LoVo (cell line): ENCODE results near the gene TGFB1I1.
"Not testable (repeated sequence)": the region's sequence is repeated elsewhere in the genome, so short reads cannot be mapped to it uniquely, and the experiment has no call there.

Experiments used
- DNase-seq: peaks from one replicate; pipeline ENCODE4 v3.0.0-alpha.2; 2016; ENCODE audit warnings: low spot score

The TGFB1I1 gene

DNA sequence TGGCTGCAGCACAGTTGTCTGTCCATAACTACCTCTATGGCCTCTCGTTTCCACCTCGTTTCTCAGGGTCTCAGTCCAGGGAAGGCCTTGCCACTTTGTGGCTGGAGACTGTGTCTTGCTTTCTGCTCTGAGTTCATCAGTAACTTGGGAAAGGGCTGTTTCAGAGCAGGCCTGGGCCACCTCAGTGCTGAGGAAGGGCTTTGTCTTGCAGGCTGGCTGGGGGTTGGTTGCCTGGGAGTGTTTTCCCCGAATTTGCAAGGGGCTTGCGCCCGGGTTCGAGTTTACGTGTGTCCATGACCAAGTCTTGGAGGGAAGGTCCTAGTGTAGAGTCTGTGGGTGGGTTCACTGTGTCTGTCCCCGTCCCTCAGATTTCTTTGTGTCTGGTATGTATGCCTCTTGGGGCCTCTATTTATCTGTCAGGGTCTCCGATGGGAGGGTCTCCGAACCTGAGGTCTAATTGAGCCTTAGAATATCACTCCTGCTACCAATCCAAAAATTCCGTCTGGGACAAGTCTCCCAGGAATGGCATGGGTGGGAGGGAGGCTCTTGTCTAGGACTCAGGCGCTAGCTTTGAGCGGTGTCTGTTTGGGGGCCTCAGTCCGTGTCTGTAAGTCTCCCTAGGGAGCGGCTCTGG is 594 bp upstream of the TGFB1I1 start:
- DNase-seq, result no peak

DNA sequence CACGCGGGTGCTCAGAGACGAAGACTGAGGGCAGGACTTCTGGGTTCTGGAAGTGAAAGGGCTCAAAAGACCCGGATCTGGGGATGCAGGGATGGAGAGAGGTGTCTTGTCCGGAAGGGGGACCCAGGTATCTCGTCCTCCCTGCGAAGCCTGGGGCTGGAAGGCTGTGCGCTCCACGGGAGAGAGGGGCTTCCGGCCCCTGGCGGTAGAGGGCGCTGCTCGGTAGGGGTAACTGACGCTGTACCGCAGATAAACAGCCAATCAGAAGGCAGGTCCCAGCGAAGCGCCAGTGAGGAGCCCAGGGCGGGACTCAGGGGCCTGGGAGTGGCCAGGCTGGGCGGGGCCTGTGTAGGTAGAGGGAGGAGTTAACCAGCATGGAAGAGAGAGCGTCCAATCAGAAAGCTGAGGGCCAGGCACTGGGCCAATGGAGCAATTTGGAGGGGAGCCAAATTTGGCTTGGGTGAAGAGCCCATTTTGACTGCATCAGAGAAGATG is 804 bp downstream of the TGFB1I1 start:
- peak; percentile 49 for DNase-seq

DNA sequence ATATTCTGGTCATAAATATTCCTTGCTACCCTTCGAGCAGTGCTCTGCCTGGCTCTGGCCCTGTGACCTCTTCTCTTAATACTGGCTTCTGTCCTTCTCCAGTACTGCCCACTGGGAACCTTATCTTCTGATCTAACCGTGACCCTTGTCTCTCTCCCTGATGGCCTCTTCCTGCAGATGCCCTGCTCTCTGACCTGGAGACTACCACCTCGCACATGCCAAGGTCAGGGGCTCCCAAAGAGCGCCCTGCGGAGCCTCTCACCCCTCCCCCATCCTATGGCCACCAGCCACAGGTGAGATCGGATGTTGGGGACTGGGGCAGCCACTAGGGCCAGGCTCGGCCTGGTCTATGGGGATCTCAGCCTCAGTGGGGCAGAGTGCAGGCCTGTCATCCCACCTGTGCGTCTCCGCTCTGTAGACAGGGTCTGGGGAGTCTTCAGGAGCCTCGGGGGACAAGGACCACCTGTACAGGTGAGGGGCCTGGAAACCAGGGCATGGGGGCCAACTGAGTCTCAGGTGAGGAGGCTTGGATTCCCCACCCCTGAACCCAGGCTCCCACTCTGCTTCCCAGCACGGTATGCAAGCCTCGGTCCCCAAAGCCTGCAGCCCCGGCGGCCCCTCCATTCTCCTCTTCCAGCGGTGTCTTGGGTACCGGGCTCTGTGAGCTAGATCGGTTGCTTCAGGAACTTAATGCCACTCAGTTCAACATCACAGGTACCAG is 1.5 kb downstream of the TGFB1I1 start:
- DNase-seq, result no peak

DNA sequence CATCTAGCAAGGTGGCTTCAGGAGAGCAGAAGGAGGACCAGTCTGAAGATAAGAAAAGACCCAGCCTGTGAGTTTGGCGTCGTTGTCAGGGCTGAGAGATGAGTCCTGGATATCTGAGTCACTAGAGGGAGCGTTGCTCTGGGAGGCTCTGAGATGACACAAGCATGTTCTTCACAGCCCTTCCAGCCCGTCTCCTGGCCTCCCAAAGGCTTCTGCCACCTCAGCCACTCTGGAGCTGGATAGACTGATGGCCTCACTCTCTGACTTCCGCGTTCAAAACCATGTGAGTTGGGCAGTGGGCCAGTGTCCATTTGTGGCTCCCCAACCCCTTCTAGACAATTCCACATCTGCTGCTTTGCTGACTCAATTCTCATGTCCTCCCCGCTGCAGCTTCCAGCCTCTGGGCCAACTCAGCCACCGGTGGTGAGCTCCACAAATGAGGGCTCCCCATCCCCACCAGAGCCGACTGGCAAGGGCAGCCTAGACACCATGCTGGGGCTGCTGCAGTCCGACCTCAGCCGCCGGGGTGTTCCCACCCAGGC is 2.3 kb downstream of the TGFB1I1 start:
- no peak for DNase-seq

DNA sequence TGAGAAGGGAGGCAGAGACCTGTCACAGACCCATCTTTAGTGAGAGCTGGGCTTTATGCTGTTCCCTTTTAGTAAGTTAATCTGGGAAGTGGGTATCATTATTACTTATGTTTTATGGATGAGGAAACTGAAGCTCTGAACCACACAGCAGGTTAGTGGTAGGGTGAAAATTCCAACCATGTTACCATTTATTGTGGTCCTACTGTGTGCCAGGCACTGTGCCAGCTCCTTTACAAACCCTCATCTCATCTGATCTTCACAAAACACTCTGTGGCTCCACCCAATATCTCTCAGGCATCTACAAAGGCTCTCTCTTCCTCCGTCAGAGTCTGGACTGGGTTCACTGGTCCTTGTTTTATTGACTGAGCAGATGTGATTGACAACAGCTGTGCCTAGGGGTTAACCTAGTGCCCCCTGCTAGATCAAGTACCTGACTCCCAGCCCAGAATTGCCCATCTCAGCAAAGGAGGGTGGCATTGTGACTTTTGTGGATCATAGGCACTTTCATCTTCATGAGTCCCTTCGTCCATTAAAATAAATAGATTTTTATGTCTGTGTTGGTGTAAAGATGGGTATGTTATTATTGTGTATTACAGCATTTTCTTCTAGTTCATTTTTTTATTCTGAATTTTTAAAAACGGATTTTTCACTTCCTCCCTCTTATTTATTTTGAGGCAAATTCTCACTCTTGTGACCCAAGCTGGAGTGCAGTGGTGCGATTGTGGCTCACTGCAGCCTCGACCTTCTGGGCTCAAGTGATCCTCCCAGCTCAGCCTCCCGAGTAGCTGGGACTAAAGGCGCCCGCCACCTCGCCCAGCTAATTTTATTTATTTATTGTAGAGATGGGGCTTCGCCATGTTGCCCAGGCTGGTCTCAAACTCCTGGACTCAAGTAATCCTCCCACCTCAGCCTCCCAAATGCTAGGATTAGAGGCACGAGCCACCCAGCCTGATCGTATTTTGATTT is 3.1 kb downstream of the TGFB1I1 start:
- DNase-seq, result no peak

DNA sequence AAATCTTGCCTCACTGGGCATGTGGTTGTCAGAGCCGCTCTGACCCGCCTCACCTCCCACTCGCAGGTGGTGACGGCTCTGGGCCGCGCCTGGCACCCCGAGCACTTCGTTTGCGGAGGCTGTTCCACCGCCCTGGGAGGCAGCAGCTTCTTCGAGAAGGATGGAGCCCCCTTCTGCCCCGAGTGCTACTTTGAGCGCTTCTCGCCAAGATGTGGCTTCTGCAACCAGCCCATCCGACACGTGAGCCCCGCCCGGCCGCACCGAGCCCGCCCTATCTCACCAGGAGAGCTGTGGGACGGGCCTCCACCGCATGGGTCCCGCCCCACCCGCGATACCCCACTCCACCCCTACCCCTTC is 4.0 kb downstream of the TGFB1I1 start:
- no peak for DNase-seq

DNA sequence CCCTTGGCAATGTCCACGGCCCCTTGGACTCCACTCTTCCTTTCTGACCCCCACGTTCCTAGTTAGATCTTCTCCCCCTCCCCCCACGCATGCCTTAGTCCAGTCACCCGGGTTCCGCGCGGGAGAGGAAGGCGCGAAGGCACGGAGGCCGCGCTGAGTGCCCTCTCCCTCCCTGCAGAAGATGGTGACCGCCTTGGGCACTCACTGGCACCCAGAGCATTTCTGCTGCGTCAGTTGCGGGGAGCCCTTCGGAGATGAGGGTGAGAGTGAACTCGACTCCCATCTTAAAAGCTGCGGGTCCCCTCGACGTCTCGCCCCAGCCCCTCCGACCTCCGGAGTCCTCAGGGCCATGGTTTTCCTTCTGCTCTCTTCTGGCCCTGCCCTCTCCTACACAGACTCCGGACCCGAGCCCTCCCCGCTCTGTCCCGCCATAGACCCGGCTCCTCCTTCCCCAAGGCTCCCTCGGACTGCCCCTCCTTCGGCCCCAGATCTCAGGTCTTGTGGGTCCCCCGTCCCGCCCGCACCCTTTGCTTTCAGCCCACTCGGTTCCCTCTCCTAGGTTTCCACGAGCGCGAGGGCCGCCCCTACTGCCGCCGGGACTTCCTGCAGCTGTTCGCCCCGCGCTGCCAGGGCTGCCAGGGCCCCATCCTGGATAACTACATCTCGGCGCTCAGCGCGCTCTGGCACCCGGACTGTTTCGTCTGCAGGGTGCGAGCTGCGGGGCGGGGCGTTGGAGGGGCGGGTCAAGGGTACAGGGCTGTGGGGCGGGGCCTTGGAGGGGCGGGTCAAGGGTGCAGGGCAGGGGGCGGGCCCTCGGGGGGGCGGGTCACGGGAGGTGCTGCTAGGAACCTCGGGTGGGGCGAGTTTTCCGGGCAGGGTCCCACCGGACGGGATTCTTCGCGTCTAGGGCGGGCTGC is 4.6 kb downstream of the TGFB1I1 start:
- DNase-seq, result peak; percentile 56

DNA sequence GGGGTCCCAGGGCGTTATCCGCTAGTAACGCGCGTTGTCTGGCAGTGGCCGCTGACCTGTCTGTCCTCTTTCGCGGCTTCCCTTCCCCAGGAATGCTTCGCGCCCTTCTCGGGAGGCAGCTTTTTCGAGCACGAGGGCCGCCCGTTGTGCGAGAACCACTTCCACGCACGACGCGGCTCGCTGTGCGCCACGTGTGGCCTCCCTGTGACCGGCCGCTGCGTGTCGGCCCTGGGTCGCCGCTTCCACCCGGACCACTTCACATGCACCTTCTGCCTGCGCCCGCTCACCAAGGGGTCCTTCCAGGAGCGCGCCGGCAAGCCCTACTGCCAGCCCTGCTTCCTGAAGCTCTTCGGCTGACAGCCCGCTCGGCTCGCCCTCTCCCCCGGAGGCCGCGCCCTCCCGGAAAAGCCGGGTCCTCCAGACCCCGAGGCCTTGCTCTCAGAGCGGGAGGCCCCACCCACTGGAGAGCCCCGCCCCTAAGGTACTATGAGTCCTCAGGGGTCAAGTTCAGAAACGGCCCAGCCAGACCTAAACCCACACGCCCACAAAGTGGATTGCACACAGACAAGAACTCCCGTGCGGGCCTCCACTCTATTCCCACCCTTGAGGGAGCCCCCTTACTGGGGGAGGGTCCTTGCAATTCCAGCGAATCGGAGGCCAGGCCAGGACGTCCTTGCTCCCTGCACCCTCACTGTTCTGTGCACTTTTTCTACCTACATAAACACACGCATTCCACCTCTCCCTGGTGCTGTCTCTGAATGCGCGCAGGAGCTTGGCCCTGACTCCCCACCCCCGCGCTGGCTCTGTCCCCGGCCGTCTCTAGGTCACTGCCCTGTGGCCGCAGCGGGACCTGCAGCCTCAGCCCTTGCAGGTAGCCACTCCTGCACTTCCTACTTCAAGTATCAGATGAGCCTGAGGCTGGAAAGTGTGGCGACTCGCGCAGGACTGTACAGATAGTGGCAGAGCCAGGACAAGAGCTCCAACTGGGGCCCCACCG is 5.6 kb downstream of the TGFB1I1 start:
- peak; percentile 42 for DNase-seq

DNA sequence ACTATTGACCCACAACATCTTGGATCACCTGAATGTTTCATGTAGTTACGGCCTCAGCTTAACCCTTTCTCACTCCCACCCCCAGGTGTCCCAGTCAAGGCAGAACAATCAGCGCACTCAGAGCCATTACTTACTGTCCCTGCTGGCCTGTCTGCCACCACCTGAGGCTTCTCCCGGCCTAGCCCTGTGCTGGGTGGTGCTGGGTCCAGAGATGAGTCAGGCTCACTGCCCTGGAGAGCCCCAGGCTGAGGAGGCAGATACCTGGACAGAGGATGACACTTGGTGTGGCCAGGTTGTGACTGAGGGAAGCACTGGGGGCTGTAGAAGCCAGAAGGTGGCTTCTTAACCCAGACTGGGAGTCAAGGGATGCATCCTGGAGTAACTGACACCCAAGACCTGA is 7.0 kb downstream of the TGFB1I1 start:
- DNase-seq, result no peak

DNA sequence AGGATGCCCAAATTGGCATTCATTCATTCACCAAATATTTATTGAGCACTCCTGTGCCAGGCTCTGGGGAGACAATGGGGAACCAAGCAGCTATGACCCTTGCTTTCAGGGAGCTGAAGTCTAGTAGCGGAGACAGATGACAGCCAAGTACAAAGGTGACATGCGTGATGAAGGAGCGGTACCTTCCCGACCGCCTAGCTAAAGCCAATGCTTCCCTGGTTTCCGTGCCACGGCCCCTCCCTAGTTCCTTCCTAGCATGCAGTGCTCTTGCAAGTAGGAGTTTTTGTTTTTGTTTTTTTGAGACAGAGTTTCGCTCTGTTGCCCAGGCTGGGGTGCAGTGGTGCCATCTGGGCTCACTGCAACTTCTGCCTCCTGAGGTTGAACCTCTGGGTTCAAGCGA is 7.8 kb downstream of the TGFB1I1 start:
- DNase-seq, result no peak

DNA sequence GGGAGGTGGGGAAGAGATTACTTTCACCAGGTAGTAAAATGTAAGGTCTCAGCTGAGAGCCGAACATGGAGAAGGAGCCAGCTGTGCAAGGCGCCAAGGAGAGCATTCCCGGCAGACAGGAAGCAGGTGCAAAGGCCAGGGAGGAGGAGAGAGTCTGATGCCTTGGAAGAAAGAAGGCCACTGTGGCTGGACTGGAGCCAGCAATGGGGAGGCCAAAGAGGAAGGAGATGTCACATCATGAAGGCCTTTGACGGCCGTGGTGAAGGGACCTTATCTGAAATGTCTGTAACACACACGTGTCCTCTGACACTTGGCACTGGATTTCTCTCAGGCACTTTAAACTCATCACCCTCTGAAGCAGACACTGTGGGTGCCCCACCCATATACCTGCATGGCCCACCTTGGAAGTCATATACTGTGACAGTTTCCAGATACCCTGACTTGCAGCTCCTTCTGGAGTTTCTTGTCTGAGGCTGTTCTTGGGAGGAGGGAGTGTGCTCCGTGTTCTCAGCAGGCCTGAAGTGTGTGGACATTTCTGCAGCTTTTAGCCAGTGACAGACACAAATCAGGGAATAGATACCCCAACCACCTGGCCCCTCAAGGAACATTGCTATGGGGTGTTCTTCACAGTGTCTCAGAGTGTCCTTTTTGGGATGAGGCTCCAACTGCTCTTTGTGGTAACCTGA is 9.0 kb downstream of the TGFB1I1 start:
- no peak for DNase-seq

DNA sequence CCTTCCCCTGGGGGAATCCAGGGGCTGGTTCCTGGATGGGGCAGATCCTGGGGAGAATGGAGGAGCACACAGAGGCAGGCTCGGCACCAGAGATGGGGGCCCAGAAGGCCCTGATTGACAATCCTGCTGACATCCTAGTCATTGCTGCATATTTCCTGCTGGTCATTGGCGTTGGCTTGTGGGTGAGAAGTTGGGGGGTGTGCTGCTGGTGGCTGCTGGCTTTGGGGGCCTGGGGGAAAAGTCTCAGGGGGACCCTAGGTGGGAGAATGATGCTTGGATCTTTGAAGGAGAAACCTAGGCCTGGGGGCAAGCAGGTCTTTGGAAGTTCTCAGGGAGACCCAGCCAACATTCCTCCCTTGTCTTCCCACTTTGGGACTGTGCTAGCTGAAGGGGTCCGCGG is 11.1 kb downstream of the TGFB1I1 start, which contains the start of gene SLC5A2:
Gene SLC5A2 (plus strand): TSS at position 43 of the 400 bp plus-strand sequence. CDS start 14 bp downstream, at position 57.
- DNase-seq, result no peak

DNA sequence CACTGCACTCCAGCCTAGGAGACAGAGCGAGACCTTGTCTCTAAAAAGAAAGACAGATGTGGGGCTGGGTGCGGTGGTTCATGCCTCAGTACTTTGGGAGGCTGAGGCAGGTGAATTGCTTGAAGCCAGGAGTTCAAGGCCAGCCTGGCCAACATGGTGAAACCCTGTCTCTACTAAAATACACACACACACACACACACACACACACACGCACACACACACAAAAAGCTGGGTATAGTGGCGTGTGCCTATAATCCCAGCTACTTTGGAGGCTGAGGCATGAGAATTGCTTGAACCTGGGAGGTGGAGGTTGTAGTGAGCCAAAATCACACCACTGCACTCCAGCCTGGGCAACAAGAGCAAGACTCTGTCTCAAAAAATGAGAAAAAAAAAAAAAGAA is 12.1 kb downstream of the TGFB1I1 start:
- not testable (repeated sequence) for DNase-seq

DNA sequence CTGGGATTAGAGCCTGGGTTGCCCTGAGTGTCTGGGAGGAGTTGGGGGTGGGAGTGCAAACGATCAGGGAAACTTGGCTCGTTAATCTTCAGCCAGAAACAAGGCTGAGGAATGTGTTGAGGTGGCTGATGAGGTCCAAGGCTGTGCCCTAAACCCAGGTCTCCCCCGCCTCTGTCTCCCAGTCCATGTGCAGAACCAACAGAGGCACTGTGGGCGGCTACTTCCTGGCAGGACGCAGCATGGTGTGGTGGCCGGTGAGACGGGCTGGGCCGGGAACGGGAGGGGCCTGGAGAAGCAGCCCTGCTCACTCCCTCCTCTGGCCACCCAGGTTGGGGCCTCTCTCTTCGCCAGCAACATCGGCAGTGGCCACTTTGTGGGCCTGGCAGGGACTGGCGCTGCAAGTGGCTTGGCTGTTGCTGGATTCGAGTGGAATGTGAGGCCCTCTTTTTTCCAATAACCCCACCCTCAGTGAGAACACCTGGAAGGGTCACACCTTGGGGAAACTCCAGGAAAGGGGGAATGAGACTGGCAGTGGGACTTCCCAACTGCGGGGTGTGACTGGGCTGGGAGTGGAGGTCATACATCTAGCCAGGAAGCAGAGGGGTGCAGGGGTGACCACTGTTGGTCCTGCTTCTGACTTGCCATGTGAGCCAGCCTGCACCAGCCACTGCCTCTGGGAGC is 12.7 kb downstream of the TGFB1I1 start:
- no peak for DNase-seq

DNA sequence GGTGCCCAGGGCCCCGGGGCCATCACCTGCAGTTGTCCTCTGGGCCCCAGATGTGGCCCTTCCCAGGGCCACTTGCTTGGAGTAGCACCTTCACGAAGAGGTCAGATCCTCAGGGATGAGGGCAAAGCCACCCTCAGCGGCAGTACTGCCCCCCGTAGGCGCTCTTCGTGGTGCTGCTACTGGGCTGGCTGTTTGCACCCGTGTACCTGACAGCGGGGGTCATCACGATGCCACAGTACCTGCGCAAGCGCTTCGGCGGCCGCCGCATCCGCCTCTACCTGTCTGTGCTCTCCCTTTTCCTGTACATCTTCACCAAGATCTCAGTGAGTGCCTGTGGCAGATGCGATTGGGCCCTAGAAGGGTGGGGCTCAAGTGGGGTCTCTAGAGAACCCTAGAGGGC is 13.6 kb downstream of the TGFB1I1 start:
- no peak for DNase-seq

DNA sequence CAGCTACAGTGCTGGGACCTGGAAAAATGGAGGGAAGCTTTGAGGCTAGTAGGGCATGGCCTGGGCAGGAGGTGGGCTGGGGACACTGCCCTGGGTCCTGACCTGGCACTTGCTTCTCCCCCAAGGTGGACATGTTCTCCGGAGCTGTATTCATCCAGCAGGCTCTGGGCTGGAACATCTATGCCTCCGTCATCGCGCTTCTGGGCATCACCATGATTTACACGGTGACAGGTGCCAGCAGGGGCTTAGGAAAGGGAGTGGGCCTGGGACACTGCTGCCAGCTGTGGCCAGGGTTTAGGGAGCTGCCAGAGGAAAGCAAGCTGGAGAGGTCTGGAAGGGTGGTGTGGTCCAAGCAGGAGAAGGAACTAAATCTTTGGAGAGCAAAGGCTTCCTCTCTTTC is 14.1 kb downstream of the TGFB1I1 start:
- DNase-seq, result no peak

DNA sequence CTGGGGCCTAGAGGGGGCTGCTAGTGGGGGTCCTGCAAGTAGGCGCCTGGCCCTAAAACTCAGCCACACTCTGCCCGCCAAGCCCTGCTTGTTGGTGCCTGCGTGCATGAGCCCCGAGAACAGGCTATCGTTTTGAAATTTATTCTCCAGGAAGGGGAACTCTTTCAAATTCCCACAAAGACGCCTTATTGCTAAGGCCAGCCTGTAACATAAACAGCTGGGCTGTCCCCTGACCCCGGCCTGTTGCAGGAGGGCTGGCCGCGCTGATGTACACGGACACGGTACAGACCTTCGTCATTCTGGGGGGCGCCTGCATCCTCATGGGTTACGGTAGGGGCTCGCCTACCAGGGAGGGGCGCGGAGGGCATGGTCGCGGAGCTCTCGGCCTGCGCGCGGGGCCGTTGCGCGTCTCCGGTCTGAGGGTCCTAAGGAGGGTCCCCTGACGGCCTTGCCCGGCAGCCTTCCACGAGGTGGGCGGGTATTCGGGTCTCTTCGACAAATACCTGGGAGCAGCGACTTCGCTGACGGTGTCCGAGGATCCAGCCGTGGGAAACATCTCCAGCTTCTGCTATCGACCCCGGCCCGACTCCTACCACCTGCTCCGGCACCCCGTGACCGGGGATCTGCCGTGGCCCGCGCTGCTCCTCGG is 15.2 kb downstream of the TGFB1I1 start:
- no peak for DNase-seq
